CD1c-positive myeloid dendritic cell (primary cell): ENCODE data around the gene ADRA1B.

Experiments used
- DNase-seq: peaks from one replicate; pipeline ENCODE4 v3.0.0-alpha.2; 2016; ENCODE audit errors: extremely low spot score

Gene ADRA1B

DNA sequence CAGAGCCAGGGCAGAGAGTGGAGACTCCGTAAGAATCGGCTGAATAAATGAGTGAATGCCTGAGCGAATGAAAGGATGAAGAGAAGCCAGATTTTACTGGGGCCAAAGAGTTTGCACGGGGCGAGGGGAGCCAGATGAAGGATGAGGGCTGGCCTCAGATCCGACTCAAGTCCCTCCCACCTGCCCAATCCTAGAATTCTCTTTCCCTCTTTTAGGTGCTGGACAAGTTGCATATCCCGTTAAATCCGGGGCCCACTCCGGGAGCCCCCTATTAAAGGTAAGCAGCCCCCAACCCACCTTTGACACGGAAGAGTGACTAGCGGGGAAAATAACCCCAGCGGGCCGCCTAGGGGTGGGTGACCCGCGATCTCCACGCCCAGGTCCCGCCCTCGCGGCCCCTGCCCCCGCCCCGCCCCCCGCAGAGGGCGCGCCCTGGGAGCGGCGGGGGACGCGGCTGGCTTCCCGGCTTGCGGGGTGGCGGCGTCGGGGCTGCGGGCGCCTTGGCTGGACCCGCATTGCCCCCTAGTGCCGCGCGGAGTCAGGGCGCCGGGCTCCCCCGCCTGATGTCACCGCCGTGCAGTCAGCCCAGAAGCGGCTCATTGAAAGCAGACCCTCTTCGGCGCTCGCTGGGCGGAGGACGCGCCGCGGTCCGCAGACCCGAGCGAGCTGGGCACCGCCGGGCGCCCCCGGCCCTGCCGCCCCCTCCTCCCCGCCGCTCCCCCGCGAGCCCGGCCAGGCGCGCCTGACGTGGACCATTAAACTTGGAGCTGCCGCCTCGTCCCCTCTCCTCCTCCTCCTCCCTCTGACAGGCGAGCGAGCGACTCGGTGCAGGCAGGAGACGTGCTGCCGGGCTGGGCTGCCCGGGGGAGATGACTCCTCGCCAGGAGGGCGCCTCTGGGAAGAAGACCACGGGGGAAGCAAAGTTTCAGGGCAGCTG lies at the start of gene ADRA1B:
ADRA1B (plus strand) TSS at position 579 of the 937 bp plus-strand sequence. CDS start 424 bp downstream, outside the sequence.
- peak; percentile 66 for DNase-seq

GRCh38 chr5:159873680-159874079 lies 42.6 kb upstream of the ADRA1B start:
- DNase-seq: no peak

DNA sequence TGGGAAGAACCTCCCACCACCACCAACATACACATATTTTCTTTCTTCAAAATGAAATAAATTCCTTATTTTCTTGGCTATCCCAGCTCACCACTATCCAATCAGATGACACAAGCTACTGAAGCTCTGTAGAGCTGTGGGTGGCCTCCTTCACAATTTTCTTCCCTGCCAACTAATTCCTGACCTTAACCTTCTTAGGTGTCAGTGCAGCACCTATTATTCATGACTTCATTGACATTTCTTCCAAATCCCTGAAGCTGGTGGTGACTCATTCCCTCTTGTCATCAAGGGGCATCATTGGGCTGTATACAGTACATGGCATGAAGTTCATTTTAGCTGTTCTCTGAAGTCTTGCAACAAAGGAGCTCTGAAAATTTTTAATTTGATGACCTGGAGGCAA lies 42.0 kb upstream of the ADRA1B start:
- no peak for DNase-seq

DNA sequence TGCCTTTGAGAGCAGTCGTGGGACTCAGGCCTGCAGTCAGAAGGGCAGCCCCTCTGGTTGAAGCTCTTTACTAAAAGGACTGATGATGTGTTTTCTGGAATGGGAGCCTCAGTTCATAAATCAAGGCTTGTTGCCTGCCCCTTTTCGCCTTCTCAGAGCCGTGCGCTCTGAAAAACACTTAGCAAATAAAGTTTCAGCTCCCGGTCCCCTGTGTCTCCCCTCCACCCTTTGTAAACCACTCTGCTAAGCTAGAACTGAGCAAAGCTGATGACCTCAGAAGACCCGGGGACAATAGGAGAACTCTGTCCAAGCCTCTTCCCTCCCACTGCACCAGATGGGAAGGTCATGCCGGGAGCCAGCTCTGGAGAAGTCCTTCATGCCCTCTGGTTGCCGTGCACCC lies 39.3 kb upstream of the ADRA1B start:
- DNase-seq: no peak

DNA sequence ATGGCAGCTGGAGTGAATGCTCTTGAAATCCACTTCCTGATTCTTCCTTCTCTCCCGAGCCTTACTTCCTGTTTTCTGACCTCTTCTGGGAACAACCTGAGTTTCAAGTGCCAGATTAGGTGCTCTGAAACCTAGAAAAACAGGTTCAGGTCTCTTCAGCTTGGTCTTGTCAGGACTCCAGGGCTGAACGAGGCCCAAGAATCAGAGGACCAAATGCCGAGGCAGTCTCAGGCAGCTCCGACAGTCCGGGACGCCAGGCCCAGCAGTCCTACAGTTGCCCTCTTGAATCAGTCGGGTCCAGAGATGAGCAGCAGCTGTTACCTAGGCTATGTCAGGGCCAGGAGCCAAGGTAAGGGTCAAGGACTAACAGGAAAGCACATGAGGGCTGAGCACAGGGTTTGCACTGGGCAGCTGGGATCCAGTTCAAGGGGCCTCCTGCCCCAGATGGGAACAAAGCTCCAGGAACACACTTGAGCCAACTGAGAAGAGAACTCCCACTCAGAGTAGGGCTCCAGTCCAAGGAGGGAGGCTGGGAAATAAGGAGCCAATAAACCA lies 38.3 kb upstream of the ADRA1B start:
- no peak for DNase-seq

DNA sequence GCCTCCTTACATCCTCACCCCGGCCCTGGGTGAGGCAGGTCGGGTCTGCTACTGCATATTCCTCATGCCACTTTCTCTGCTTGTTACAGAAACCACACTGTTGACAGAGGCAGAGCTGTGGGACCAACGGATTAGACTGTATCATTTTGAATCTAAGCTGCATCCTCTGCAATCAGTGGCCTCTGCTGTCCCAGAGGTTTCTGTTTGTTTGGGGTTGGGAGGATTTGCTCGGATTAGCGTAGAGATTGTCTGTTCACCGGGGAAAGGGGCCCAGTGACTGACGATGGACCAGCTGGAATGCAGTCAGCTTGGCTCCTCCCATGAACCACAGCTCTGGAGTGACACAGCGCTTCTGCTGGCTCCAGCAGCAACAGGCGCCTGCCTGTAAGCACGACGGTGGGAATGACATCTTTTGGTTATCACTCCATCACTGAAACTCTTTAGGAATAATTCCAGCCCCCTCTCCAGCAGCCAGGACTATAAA lies 37.3 kb upstream of the ADRA1B start:
- no peak for DNase-seq

DNA sequence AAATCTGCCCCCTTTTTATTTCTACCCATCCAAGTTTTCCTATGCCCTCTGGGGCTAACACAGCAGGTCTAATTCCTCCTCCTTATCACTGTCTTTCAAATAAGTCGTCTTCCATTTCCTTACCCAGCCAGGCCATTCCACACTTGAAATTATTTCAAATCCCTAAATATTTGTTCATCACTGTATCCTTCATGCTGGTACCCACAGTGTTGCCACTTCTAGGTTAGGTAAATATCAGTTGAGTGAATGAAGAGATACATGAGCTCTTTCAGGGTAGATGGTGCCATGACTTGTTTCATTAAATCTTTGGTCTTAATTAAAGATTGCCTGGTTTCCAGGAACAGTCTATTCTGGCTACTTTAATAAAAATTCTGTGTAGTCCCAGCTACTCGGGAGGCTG lies 35.6 kb upstream of the ADRA1B start:
- DNase-seq: no peak

GRCh38 chr5:159881967-159882366 lies 34.3 kb upstream of the ADRA1B start:
- DNase-seq: no peak

DNA sequence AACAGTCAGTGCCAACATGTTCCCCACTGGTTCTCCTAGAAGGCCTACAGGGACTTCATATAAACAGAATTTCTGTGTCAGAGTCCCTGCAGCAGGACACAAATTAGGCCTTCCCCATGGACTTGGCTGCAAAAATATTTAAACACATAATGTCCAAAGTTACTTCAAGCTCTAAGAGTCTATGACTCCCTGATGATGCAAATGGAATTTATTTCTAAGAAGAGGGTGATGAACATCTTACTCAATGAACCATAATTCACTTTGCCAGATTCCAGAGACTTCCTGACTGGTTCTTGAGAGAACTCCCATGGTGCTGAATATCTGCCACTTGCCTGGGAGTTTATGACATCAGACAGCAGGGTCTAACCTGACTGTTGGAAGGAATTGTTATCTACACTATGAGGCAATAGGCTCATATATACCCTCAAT lies 32.7 kb upstream of the ADRA1B start:
- no peak for DNase-seq

GRCh38 chr5:159884917-159885620 lies 31.2 kb upstream of the ADRA1B start:
- no peak for DNase-seq

DNA sequence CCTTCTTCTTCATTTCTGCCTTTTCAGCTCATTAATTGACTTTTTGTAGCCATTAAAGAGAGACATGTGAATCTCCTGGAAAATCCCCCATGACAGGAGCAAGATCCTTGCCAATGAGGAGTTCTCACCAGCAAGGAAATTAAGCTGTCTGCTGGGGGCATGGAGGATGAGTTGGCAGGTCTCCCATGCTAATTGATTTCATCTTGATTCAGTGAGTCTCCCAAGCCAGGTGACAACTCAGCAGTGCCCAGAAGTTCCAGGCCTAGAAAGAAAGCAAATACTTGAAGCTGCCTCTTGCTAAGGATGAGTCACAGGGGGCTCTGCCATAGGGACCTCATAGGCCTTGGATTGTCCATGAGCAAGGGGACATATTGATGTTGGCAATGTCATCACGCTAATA lies 30.0 kb upstream of the ADRA1B start:
- no peak for DNase-seq

- DNase-seq: no peak
Measured at GRCh38 chr5:159887050-159887449, 29.2 kb upstream of the ADRA1B start.

DNA sequence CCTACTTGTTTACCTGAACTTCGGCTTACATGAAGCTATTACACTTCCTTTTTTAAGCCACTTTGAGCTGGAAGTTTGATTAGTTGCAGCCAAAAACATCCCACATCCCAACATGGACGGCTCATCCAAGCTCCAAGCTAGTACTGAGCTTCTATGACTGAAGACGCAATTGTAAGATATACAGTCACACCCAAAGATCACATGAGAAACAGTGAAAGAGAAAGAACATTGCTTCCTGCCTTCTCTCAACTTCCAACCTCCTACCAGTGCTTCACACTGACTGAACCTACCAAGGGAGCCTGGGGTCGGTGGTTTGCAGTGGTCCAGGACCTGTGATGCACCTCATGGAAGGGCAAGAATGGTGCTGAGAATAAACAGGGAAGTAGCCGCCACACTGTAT lies 27.4 kb upstream of the ADRA1B start:
- DNase-seq: no peak

- DNase-seq: no peak
Measured at GRCh38 chr5:159890141-159890540, 26.1 kb upstream of the ADRA1B start.

- no peak for DNase-seq
Measured at GRCh38 chr5:159891371-159891770, 24.9 kb upstream of the ADRA1B start.

DNA sequence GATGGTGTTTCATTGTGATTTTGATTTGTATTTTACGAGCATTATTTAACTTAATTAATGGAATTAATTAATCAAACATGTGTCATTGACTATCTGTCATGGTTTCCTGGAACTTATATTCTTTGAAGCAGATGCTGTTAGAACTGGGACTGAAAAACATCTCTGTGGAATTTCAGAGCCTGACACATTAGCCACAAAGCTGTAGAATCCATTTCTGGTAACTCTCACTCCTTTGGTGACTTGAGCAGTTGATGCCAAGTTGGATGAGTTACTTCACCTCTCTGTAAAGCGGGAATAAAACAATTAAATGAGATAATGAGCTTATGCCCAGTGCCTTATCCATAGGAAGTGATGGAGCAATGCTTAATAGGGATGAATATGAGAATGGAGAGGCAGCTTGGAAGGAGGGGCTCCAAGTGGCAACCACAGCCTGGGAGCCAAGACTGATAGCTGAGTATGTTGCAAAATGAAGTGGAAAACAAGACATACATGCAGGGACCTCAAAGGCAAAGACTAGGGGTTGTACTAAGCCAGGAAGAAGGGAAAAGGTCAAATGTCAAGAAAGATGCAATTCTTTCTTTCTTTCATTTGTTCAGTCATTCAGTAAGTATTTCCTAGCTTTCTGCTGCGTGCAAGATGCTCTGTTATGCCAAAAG lies 23.1 kb upstream of the ADRA1B start:
- DNase-seq: no peak

- DNase-seq: no peak
Measured at GRCh38 chr5:159894149-159894720, 22.0 kb upstream of the ADRA1B start.

DNA sequence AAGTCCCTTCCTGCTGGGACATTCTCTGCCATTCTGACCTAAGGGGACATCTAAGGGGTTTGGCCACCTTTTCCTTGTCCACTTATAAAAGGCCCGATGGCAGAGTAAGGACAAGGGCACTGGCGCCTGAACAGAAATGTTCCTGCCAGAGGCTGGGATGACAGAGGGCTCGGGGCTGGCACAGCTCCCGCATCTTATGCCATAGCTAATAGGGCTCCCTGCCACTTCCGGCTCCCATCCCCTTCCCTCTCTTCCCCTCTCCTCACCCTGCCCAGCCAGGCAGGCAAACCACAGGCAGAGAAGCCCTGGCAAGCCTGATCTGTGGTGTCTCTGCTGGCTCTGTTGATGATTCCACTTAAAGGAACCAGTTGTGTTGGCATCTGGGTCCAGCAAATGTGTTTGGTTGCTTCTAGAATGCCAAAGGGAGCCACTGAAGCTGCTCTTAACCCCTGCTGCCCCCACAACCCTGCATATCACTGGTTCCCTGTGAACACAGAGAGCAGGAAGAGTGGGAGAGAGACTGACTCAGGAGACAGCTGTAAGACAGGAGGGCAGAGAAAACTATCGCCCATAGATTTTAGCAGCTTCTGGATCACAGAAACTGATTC lies 18.4 kb upstream of the ADRA1B start:
- no peak for DNase-seq

DNA sequence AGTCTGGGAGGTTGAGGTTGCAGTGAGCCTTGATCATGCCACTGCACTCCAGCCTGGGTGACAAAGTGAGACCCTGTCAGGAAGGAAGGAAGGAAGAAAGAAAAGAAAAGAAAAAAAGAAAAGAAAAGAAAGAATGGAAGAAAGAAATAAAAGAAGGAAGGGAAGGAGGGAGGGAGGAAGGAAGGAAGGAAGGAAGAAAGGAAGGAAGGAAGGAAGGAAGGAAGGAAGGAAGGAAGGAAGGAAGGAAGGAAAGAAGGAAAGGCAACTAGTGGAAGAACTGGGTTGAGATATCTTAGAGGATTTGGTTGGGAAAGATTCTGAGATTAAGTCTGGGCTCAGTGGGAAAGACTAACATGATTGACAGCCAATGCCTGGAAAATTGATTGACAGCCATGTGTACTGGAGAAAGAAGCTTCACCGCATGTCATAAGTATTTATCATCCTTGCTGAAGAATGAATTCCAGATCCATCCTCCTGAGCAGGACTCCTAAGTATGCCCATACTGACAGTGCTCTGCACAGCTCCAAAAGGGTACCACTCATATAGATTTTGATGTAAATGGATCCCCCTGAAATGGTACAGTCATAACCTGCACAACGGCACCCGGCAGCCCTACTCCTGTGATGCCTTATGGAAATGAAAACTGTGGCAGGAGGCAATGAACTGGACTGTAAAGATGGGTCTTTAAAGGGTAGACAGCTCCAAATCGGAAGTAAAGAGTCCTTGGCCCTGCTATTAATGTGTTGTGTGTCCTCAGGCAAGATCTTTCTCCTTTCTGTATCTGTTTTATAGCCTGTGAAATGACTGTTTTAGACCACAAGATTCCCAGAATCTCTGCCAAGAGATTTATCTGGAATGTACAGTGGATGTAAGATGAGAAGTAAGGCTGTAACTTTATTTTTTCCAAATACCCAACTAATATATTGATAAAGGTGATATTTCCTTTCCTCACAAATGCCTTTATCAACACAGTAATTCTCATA lies 16.9 kb upstream of the ADRA1B start:
- DNase-seq: no peak

DNA sequence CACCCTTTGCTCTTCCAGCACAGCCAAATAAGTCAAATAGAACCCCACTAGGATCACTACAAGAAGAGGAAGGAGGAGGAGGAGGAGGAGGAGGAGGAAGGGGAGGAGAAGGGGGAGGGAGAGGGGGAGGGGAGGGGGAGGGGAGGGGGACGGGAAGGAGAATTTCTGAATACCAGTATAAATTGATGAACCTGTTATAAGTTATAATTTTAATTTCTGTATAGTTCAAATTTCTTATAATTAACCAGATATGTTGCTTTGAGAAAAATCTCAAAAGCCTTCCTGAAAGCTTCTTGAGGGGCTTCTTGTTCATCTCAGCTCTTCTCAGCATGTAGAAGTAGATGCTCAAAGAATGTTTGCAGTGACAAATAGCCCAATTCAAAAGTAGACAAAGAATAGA lies 15.0 kb upstream of the ADRA1B start:
- DNase-seq: no peak
